GM21515 (cell line): Measurements from ENCODE around the gene RTP5.

Source experiments
- ATAC-seq: cut with Tn5 transposase; IDR thresholded peaks from one replicate; pipeline ENCODE4 v1.9.1; 2021; ENCODE audit not compliant: unreplicated experiment

RTP5 gene

GRCh38 chr2:241843321-241844065, 26.0 kb upstream of the RTP5 start:
- no peak for ATAC-seq

- ATAC-seq, result no peak
Observed at GRCh38 chr2:241844066-241844728, 25.3 kb upstream of the RTP5 start.

DNA sequence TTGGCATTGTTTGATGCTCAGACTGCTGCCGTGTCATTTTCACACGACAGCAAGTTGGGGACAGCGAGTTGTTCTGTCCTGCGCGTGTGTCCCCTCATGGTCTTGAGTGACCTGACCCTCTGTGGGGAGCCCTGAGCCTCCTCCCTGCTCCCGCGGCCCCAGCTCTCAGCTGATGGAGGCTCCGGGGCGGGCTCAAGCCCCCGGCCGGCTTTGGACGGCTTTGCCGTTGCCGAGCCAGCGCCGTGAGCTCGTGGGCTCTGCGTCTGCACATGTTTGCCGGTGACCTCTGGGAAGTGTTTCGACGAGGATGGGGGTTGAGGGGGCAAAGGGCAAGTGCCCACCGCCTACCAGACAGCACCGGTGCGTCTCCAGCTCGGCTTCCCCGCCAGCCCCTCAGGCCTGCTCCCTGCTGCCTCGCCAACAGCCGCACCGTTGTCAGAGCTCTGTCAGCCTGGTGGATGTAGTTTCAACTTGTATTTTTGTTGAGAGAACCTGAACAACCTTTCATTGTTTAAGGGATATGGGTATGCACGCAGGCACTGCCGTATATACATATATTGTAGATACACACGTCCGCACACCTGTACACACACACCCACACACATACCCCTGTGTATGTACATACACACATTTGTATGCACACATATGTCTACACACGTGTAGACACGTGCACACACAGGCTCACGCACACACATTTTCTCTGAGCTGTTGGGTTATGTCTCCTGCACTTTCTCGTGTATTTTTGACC, 24.5 kb upstream of the RTP5 start:
- ATAC-seq, result no peak

GRCh38 chr2:241846406-241846805, 23.1 kb upstream of the RTP5 start:
- ATAC-seq, result no peak

DNA sequence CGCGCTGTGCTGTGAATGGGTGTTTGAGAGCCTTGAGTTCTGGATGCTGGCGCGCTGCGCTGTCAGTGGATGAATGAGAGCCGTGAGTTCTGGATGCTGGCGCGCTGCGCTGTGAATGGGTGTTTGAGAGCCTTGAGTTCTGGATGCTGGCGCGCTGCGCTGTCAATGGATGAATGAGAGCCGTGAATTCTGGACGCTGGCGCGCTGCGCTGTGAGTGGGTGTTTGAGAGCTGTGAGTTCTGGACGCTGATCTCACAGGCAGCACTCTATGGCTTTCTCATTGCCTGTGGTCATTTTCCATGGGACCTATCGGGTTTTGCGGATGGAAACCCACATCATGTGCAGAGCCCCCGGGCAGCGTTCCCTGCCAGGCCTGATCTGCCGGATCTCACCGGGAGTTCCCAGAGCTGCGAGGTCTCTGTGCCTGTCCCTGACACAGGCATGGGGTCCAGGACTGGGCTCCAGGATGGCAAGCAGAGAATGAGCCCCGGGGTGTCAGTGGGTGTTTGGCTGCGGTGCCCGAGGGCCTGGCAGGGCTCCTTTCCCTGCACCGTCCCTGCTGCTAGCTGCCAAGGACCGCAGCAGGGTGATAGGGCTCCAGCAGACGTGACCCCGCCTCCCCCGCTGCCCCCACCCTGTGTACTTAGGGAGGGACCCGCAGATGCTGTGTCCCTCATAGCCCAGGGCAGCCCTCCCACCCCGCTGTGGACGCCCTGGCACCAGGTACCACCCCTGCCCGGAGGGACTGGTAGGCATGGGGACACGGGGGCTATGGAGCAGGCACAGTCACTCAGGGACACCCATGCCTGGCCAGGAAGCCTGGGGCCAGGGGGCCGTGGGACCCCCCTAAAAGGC, 20.5 kb upstream of the RTP5 start:
- no peak for ATAC-seq

DNA sequence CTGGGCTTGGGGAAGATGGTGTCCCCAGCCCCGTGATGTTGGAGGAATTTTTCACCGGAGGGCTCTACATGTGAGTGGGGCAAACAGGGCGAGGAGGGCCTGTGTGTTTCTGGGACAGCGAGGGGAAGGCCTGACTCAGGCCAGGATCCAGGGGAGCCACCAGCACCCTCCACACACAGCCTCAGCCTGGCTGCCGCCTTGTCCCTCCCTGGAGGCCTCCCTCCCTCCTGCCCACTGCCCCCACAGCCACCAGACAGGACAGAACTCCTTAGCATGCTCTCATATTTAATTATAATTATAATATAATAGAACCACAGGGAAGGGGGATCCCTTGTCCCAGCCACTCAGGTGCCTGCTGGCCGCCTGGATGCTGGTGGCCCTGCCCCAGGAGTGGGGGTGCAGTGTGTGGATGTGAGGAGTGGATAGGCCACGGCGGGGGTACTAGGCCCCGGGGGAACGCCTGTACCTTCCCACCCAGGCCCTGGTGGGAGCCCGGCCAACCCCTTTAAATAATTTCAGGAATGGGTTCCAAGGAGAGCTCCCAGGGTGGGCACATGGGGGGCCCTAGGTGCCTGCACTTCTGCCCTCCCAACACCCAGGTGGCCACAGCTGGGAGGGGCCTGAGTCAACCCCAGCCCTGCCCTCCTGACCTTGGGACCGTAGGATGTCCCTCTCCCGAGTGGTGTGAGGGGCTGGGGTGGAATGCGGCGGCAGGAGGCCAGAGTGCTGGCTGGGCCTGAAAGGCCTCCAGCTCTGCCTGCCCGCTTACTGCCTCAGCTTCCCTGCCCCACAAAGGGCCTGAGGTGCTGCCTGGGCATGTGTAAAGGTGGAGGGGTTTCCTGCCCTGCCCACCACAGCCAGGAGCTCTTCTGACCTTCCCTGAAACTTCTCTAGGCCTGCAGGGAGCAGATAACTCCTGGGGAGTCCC, 19.6 kb upstream of the RTP5 start:
- no peak for ATAC-seq

- ATAC-seq, result no peak
Observed at GRCh38 chr2:241850544-241851324, 18.8 kb upstream of the RTP5 start.

GRCh38 chr2:241851325-241852115, 18.0 kb upstream of the RTP5 start:
- ATAC-seq, result no peak

DNA sequence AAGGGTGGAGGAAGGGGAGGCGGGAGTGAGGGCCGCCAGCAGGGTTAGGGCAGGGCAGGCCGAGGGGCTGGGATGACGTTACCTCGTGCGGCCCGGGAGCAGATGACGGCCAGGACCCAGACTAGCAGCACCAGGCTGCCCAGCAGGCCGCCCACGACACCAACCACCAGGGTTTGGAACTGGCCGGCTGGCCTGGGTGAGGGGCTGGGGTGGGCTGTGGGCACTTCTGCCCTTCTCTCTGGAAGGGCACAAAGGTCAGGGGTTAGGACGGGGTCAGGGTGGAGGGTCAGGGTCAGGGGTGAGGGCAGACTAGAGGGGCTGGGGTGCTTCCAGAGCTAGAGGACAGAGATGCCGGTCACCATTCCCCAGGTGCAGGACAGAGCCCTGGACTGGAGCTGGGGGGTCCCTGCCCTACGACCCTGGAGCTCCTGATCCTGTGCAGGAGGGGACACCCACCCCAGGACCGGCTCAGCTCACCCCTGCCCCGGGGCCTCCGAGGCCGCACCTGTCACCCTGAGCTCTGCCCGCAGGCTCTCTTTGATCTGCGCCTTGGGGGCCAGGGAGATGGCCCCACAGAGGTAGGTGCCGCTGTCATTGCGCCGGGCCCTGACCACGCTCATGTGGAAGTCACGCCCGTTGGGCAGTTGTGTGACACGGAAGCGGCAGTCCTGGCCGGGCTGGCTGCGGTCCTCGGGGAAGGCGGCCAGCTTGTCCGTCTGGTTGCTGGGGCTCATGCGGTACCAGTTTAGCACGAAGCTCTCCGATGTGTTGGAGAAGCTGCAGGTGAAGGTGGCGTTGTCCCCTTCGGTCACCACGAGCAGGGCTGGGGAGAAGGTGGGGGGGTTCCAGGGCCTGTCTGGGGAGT, 17.2 kb upstream of the RTP5 start:
- ATAC-seq, result no peak

DNA sequence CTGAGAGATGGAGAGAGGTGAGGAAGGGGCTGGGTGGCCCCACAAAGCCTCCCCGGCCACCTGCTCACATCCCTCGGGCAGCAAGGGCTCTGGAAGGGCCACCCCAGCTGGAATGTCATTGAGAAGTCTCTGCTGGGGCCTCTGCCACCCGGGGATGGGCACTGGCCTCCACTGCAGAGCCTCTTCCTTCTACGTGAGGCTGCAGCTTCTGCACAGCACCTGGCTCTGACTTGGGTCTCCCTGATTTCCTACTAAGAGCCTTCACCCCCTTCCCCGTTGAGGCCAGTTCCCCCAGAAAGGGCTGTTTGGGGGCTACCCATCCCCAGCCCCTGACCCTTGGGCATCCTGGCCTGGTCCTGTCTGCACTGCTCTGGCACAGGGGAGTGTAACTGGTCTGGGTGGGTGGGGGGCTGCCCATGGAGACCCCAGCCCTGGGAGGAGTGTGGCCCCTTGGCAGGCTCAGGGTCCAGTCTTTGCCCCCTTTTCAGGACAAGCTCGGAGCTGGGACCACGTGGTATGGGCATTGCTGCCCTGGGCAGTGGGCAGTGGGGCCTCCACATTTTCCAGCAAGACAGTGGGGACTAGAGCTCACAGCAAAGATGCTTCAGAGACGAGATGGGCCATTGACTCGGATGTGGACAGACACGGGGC, 16.4 kb upstream of the RTP5 start:
- ATAC-seq, result no peak

GRCh38 chr2:241853651-241854341, 15.7 kb upstream of the RTP5 start:
- no peak for ATAC-seq

DNA sequence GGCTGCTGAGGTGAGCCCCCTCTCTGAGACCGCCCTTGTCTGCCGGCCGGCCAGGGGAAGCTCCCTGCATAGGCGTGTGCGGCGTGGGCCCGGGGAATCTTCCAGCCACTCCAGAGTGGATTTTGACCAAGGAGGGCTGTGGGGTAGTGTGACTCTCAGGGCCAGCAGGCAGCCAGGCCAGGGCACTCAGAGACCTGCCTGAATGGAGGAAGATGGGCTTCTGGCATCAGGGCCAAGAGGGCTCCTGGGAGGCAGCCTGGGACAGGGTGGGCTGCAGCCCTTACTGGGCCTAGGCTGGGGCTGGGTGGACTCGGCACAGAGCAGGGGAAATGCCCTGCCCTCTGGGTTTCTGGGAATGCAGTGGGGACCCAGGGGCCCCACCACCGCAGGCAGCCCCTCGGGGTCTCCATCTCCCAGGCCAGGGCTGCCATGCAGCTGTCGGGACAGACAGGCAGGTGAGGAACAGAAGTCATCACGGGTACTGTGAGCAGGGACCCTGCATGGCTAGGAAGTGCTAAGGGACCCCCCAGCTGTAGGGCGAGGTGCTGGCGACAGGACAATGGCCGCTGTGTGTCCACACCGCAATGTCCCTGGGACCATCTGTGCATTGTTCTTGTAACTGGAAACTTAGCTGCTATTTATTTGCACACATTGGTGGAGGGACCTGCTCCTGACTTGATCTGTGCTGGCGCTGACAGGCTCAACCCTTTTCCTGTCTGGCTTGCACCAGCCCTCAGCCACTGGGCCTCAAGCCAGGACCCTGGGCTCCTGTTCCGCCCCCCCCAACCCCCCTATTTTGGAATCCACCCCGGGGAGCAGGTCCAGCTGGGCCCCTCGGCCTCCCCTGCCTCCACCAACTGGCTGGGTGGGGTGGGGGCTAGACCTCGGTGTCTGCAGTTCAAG, 14.9 kb upstream of the RTP5 start:
- ATAC-seq, result no peak

GRCh38 chr2:241855245-241855887, 14.2 kb upstream of the RTP5 start:
- no peak for ATAC-seq

DNA sequence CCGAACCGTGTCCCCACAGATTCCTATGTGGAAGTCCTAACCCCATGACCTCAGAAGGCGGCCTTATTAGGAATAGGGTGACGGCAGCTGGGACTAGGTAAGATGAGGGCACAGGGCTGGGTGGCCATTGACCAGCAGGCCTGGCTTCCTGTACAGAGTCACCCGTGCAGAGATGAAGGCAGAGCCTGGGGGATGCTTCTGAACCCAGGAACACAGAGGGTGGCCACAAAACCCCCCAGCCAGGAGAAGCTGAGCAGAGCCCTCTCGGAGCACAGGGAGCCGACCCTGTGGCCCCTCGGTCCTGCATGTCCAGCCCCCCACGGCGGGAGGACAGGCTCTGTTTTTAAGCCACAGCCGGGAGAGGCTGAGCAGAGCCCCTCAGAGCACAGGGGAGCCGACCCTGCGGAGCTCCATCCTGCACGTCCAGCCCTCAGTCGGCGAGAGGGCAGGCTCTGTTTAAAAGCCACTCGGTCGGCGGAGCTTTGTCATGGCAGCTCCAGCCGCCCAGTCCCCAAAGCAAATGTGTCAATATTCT, 13.6 kb upstream of the RTP5 start:
- ATAC-seq, result no peak
